GM12891 (cell line): ENCODE measurements around the gene FFAR2.

Source experiments
- POLR2A ChIP-seq: IDR thresholded peaks from 2 replicates; pipeline ENCODE4 v1.6.1; 2011; ENCODE audit warnings: low read depth, low read length, control low read depth
- POLR2AphosphoS5 ChIP-seq: IDR thresholded peaks from 2 replicates; pipeline ENCODE4 v1.6.1; 2011; ENCODE audit warnings: low read depth, low read length, control low read depth
- SPI1 ChIP-seq: IDR thresholded peaks from 2 replicates; pipeline ENCODE4 v1.6.1; 2011; ENCODE audit warnings: low read depth, low read length, control low read depth
- TAF1 ChIP-seq: IDR thresholded peaks from 2 replicates; pipeline ENCODE4 v1.6.1; 2011; ENCODE audit warnings: low read depth, low read length, control low read depth

DNA sequence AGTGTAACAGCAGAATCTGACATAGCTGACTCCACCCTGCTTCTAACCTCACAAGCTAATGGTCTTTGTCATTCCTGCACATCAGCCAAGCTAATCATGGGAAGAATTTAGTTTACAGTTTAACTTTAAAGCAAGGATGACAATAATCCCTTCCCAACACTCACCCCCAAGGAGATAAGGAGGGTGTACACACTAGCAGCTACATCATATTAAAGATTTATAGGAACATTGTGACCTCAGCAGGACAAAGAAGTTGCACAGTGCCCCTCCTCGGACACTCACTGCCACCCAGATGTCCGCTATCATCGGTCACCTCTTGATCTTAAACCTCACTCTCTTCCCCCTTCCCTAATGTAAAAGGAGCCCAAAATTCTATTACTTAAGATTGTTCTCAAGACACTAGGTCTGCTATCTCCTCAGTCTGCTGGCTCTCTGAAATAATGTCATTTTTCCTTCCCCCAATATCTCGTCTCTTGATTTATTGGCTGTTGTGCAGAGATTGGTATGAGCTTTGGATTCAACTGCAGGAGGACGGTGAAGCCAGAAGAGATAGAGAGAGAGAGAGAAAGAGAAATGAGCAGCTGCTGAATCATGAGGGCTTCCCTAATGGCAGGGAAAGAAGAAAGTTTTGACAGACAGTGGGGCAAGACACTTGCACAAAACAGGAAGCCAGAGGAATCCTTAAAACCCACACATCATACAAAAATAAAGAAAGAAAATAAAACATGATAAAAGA lies 17.5 kb upstream of the FFAR2 start:
- TF ChIP-seq POLR2A (no peak), POLR2AphosphoS5 (no peak), SPI1 (peak; percentile 18; the same call in 1 of the 2 replicates), TAF1 (no peak)
